DMS79 treated with DMSO at 0.1 percent for 48 hours (cell line): Measurements from ENCODE around the gene MTNR1B.
A peak's percentile ranks its signal among the peaks of the same experiment; 100 is the strongest.

Source experiments
- DNase-seq: peaks from one replicate; lab custom pipeline; 2025; lab: John Stamatoyannopoulos, UW

The MTNR1B gene

DNA sequence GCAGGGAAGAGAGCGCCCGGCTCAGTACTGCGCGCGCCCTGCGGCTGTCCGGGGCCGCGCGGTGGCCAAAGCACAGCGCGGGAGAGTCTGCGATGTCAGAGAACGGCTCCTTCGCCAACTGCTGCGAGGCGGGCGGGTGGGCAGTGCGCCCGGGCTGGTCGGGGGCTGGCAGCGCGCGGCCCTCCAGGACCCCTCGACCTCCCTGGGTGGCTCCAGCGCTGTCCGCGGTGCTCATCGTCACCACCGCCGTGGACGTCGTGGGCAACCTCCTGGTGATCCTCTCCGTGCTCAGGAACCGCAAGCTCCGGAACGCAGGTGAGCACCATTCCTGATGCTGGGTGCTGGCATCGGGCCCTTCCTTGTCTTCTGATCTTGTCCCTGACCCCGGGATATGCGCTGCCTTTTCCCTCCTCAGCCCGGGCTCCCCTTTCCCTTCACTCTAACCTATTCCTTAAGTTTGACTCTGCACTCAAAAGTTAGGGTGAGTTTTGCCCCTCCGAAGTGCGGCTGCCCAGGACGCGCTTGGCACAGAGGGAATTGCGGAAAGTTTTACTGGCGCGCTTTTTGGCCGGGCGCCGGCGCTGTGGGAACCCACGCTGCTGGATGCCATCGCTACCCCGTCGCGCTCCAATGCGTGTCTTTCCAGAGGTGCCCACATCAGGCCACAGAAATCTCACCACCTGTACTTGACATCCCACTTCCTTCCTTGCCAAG, at the start of gene MTNR1B:
Gene MTNR1B, plus strand, starts transcription at position 18 of the 714 bp plus-strand sequence. Its CDS starts 75 bp downstream, at position 93.
- no peak for DNase-seq

DNA sequence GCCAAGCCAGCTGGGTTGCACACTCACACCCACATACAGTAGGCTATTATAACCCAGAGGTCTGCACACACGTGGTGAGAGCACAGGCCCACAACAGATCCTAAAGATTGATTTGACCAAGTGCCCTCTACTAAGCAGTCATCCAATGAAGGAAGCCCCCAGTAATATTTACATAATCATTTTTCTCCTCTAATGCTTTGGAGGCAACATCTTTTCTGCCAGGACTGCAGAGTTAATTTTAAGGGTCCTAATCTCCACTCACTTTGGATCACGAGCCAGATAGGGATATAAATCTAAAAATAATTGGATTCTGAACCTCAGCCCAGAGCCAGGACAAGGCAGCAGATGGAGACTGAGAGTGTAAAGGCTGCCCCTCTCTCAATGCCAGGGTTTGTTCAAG, 49.1 kb upstream of the MTNR1B start:
- no peak for DNase-seq

DNA sequence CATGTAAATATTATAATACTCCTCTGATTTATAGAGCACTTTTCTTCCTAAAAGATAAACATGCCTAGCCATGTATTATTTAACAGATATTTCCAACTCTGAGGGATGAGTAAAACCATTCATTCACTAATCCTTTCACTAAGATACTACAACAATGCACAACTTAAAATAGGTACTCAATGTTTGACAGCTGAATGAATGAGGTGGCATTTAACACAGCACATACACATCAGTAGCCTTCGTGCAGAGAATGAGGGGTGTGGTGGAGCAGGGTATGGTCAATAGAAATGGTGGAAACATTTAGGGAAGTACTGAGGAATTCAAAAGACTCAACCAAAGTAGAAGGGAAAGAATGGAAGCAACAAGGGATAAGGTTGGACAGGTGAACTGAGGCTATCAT, 46.7 kb upstream of the MTNR1B start:
- no peak for DNase-seq

DNA sequence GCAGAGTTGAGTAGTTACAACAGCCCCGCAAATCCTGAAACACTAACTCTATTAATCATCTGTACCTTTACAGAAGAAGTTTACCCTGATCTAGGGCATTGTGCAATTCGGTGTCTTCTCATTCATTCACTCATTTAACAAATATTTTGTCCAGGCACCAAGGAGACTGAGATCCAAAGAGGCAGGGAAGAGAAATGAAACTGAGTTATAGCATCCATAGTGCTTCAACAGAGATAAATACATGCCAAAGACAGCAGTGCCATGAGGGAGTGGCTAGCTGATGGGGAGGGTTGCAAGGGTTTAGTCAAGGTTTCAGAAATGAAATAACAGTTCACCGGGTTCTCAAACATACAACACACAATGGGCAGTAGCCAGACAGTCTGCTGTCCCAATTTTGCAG, 40.2 kb upstream of the MTNR1B start:
- DNase-seq, result no peak

DNA sequence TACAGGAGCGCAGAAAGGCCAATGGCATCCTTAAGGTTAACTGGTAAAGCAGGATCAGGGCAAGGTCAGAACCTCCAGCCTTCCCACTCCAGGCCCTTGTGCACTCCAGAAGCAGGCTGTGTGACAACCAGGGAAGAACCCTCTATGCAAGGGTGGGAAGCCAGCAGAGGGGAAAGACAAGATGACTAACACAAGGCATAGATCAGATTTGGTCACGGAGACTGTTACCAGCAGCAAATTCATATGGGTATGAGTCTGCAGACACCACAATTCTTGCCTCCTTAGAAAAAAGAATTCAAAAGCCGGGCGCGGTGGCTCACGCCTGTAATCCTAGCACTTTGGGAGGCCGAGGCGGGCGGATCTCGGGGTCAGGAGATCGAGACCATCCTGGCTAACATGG, 39.8 kb upstream of the MTNR1B start:
- DNase-seq, result no peak

DNA sequence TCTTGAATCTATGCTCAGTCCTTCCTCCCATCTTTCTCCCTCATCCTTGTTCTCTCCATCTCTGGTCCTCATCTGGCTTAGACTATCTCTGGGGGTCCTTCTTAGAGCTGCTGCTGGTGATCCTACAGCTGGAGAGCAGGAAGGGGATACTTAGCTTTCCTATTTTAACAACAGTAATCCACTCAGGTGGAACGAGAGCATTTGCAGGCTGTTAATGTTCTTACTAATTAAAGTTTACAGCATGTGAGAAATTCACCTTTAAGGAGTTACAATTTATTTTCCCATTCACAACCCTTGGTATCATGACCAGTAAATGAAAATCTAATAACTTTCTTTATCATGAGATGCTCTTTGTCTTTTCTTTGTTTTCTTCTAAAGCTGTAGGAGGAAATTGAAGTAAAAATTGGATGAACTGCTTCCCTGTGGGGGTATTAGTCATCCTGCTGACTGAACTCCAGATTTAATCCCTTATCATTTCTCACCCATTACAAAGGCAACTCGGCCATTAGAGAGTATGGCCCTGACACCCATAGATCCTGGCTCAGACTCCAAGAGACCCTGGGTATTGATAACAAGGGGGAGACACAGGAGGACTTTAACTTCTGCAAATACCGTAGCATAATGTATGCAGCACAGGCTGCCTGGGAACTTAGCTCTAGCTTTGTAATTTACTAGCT, 37.6 kb upstream of the MTNR1B start:
- DNase-seq, result peak; percentile 85

DNA sequence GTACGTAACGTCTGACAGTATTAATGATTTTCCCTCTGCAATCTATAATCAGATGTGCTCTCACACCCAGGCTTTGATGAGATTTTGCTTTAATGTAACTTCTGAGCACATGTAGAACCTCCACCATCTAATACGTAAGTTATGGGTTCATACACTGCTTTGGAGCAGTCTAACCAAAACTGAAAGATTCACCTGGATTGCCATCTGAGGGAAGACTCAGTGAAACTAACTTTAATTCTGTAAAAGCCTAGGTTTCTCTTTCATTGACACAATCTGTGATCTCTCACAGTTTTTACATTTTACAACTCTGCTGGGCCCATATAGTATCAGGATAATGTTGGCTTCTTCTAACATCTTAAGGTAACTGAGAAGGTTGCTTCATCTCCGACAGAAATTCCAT, 30.1 kb upstream of the MTNR1B start:
- DNase-seq, result no peak

DNA sequence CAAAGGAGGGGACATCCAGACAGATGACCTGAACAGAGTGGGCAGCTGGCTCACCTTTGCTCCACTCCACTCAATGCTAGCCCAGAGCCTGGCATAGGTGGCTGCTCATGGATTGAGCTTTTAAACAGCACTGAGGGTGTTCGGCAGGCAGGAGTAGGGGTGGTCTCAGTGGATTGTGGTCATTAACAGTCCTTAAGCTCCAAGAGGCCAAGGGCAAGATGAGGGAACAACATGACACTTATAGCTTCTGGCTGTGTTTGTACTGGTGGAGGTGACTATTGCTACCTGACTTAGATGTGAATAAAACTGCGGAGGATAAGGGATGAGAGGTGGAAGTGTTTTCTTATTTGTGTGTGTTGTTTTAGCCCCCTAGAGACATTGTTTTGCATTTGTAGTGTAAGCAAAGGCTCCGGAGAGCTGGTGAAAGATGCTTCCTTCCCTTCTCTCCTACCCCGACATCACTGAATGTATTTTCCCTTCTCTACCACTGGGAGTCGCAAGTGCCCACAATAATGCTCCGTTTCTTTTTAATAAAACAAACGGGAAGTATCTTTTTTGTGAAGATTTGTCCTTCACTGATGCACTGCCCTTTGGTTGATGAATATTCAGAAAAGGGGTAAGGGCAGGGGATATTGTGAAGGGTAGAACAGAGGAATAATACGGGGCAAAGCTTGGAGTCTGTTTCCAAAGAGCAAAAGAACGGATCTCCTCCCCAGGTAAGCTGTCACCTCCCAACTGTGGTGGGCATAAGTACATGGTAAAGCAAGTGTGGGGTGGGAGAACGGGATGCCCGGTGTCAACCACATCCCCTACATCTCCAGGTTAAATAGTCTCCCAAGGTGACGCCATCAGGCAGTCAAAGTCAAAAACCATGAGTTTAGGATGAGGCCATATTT, 27.5 kb upstream of the MTNR1B start:
- no peak for DNase-seq

DNA sequence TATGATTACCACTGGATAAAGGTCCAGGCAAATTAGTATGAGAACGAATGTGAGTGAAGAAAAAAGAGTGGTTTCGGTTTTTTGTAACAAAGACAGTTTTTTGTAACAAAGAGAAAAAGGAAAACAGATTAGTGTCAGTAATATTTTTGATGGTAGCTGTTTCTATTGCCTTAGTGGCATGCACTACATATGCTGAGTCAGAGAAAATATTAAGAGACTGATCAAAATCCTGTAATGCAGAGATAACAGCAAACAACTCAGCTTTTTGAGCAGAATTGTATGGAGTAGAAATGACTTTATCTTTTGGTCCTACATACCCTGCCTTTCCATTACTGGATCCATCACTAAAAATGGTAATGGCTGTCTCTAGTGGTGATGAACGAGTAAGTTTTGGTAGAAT, 22.7 kb upstream of the MTNR1B start:
- no peak for DNase-seq

DNA sequence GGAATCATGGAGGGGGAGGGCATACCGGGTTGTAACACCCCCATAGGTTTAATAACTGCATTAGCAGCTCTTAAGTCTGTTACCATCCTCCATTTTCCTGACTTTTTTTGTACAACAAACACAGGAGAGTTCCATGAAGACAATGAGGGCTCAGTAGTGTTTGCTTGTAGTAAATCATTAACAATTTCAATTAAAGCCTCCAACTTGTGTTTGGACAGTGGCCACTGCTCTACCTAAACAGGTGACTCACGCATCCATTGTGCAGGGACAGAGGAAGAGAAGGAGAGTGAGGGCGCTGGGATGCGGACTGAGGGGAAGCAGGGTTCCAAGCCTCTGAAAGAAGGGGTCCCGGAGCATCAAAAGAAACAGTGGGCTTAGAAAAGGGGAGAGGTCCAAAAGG, 21.3 kb upstream of the MTNR1B start:
- no peak for DNase-seq

DNA sequence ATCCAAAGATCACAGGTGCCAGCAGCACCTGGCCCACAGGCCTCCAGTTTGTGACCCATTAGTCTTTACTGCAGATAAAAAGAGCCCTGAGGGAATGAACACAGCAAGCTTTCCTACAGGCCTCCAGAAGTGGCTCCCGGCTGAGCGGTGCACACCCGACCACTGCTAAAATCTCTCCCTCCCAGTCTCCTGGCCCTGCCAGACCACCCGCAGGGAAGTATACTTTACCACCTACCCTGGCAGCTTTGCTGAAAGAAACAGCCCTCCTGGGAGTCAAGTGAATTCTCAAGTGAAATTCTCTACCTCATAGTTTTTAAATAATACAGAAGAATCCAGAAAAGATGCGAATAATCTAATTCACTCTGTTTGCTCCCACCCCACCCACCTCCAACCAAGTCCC, 15.4 kb upstream of the MTNR1B start:
- DNase-seq, result no peak

DNA sequence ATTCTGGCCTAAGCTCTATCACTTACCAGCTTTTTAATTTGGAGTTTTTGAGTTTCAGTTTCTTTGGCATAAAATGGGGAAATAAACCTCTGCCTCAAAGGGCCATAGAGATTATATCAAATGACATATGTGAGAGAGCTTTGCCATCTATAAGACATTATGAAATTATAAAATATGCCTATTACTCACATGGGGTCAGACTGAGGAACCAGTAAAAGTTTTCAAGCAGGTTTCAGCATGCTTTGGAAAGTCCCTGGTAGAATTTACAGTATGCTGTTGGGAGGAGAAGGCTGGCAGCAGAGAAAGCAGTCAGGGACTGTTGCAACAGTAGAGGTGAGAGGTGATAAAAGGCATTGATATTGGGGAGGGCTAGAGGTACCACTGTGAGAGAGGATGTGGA, 13.6 kb upstream of the MTNR1B start:
- no peak for DNase-seq

DNA sequence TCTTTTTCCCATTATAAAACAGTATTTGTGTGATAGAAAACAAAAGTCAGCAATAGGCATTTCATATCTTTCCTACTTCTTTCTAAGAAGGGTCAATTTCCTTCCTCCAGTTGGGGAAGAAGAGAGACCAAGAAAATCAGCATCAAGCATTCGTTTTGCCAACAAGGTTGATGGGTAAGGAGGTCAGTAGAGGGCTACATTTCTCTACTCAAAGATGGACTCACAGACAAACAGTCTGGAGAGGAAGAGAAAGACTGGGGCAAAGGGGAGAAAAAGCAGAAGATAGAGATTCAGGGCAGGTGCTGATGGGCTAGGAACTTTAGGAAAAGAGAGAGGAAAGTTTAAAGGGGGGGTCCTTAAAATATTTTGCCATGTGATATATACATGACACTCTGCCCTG, 8.6 kb upstream of the MTNR1B start:
- no peak for DNase-seq

DNA sequence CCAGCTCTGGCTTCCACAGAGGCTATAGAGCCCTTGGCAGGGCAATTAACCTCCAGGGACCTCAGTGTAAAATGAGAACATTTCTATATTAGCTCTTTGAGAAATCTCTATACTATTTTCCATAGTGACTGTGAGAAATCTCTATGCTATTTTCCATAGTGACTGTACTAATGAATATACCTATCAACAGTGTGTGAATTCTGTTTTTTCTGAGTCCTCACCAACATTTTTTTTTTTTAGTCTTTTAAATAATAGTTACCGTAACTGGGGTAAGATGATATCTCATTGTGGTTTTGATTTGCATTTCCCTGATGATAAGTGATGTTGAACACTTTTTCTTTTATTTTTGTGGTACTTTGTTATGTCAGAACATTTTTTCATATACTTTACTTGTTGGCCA, 7.0 kb upstream of the MTNR1B start:
- DNase-seq, result no peak

DNA sequence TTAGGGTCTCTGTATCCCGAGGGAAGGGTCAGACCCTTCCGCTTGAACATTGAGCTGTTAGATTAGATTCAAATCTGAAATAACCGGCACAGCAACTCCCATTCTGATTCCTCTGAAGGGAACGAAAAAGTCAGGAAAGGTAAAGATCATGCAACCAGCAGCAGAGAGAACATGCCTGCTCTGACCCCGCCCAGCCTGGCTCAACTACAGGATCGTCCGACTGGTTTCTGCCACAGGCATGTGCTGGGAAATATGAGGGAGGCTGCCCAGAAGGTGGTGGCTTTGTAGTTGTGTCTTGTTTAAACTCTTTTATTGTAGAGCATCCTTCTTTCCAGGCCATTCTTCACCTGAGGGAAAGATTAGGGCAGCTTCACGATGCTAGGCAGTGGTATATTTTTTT, 5.0 kb upstream of the MTNR1B start:
- no peak for DNase-seq

DNA sequence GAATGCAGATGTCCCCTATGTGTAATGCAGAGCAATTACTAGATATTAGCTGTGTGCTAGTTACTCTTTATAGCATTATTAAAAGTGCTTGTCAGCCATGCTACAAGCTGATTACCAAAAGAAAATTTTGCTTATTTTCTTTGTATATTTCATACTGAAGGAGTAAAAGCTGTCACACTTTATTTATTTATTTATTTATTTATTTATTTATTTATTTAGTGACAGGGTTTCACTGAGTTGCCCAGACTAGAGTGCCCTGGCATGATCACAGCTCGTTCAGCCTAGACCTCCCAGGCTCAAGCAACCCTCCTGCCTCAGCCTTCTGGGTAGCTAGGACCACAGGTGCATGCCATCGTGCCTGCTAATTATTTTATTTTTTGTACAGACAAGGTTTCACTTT, 4.3 kb upstream of the MTNR1B start:
- no peak for DNase-seq

DNA sequence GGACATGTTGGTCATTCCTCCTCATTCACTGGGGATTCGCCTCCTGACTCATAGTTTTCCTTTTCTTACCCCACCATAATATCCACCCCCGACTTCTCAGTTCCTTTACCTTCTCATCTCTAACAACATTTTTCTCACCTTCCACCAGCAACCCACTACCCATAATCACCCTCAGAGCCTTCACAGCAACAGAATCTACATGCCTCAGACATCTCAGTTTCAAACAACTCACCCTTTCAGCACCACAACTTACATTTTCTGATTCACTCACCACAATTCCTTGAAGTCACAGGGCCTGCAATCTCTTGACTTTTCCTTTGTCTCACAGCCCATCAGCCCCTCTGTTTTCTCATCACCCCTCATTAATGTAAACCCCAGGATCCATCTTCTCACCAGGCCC, 2.3 kb upstream of the MTNR1B start:
- DNase-seq, result no peak

DNA sequence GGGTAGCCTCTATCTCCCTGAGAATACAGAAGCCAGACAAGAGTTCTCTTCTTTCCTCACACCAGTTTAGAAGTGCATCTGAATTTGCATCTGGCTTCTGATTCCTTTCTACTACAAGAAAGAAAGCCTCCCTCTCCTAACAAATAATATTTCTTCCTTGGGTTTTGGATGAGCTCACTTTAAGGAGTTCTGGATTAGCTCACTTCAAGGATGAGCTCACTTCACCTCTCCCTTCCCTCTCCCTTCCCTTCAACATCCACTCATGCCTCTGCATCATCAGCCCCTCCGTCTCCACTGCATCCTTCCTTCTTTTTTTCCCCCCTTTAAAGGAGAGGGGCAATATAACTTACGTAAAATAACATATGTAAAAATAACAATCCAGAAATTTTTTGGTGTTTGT, 1.6 kb upstream of the MTNR1B start:
- DNase-seq, result no peak

DNA sequence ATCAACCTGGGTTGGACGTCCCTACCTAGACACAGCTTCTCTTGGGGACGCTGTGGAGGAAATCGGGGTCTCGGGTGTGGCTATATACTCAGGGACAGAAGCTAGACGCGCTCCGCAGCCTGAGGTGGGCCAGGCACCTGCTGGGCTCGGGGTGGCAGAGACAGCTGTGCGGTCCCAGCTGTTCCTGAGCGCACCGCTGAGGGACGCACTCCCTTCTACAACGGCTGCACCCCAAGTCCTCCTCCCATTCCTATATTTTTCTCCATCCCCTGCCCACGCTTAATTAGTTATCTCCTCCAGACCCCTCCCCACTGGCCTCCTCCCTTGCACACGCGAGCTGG, 188 bp upstream of the MTNR1B start:
- DNase-seq, result no peak

DNA sequence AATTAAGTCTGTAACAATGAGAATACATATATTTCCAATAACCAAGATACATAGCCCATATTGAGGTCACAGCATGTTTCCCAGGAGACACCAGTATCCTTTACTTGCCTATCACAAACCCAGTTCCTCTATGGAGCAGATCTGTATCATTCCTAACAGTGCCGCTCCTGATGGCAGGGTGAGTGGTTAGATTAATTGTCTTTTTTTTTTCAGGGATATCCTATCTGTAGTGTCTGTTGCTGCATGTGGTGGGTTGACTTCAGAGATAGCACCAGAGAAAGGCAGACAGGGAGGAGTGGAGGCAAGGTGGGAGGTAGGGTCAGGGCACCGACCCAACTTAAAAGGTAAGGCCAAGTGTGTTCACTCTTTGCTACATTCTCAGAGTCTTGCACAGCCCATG, 2.8 kb downstream of the MTNR1B start:
- DNase-seq, result no peak

DNA sequence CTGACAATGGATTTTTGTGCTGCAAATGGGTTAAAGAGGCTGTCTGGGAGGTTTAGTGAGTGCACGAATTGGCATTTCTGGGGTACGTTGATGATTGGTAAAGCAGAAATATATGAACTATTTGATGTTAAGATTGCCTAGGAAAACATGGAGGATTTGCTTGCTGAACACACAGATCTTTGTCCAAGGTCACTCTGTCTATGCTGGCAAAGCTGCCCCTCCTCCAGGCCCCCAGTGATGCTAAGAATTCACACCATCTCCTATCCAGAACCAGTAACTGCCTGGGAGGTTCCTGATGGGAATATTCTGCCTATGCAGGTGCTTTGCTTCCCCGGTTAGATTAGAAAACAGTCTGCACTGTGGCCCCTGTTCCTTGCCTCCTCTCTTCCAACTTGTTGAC, 5.8 kb downstream of the MTNR1B start:
- DNase-seq, result no peak

DNA sequence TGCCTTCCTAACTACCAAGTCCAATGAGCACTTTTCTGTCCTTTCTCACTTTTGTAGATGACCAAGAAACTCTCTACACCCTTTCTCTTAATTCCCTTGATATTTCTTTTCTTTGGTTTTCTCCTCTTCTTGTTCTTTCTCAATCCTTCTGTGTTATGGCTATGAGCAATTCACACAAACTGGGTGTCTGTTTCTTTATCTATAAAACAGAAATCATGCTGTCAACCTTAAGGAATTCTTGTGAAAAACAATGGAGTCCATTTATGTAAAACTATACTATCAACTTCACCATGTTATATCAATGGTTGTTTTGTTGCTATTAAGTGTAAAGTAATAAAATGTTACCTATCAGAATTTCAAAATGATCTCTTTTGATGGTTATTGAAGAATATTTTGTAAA, 7.2 kb downstream of the MTNR1B start:
- no peak for DNase-seq

DNA sequence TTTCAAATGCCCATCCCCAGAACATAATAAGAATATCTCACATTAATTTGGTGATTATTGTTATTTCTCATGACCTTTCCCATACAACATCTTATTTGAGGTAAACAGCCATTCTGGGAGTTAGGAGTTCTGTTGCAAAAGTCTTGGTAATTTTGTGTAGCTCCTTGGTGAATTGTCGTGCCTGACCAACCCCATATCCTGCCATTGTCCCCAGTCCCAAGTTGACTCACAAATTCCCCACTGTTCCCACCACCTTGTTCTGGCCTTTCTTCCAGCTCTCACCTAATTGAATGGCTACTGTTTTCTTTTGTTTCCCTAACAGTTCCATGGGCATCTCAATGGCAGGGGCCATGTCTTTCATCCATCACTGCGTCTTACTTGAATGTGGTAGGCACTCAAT, 8.0 kb downstream of the MTNR1B start:
- no peak for DNase-seq
